GM20431 (cell line): ENCODE results near the gene GPX2.

Source experiments
- in situ Hi-C: fragments of 300-500 bp; cut with MseI, MboI; formaldehyde crosslinking; loops from one replicate; pipeline ENCODE4 v1.15.0; 2020; ENCODE audit warnings: low sequenced_read_pairs; ENCODE audit not compliant: unreplicated experiment

Gene GPX2

DNA sequence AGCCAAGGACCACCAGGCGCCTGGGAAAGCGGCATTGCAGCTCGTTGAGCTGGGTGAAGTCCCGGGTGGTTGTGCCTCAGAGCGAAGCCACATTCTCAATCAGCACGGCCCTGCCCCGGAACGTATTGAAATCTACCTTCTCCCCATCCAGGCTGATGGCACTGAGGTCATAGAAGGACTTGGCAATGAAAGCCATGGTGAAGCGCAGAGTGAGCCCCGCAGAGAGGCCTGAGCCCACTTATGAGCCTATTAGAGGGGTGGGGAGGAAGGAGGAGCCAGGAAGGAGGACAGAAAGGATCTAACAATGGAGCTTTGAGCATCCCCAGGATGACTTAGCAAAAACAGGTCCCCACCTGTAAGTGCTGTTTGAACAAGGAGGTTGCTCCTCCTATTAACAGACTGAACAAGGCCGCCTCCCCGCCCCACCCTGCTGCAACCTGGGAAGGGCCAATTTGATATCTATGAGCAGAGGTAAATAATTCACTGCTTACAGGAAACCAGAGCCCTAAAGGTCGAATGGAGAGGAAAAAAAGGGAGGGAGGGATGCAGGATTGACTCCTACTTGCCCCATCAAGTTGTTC lies at the start of gene GPX2:
GPX2 (minus strand) TSS at position 215 of the 581 bp plus-strand sequence; CDS start at position 196, 19 bp downstream.
- in situ Hi-C loops = no loop called here

DNA sequence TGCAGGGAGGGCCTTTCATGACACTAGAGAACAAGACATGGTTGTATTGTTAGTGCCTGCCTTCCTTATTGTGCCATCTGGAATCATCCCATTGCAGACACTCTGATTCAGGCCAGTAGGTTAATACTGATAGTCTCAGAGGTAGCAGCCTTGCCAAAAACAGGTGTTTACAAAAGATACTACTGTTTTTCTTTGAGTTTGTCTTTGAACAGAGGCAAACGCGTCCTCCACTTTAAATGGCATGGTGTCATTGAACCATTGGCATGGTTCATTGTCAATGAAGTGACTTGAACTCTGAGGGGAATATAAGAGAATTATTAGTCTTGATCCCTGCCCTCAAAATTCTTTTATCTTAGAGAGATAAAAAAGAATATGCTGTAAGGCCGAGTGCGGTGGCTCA lies 48.4 kb upstream of the GPX2 start:
- in situ Hi-C loops = no loop called here

DNA sequence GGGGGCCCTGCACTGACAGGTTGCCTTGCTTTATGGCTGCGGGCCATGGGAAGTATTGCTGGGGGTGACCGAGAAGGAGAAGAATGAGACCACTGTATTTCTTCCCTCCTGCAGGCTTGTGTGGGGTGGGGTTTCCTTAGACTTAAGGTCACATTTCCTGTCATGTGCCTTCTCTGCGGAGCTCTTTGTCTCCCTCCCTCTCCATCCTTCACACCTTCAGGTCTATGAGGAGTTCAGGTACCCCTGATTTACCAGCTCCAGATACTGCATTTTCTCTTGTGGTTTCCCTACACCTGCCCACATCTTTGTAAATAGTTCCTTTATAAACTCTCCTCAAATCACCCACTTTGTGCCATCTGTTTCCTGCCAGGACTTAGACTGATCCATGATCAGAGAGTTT lies 47.8 kb upstream of the GPX2 start:
- in situ Hi-C loops = no loop called here

DNA sequence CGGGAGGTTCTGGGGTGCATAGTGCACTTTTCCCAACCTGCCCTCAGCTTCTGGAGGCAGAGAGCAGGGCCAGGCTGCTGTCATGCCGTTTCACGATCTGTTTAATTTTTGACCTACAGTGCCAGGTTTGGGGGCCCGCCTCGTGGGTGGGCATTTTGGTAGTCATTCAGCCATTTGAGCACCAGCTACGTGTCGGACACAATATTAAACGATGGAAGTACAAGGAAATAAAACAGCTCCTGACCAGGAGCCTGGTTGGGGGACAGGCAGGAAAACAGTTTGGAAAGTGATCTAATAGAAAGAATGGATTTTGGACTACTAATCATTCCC lies 44.9 kb upstream of the GPX2 start:
- in situ Hi-C loops = no loop called here

DNA sequence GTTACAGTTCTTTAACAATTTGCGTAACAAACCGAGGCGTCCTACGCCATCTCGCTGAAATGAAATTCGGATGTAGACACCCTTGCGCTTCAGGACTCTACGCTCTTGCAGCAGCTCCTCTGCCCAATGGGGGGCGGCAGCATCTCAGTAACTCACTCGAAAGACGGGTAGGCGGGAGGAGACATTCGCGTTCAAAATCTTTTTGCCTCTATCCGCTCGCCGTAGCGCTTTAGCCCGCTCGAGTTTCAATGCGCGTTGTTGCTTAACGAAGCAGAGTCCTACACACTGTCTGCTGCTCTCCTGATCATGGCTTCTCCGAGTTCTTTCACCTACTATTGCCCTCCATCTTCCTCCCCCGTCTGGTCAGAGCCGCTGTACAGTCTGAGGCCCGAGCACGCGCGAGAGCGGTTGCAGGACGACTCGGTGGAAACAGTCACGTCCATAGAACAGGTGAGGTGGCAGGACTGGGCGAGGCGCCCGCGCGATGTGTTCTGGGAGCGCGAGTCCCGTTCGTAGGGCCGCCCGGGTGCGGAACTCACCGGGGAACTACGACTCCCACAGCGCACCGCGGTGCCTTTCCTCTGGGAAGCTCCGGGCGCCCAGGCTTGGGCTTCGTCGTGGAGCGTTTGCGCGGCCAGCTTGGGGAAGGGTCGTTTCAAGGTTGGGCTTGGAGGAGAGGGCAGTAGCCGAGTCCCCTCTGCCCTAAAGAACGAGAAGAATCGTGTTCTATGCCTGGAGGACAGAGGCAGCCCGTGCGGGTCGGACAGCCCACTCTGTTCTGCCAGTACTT lies 44.3 kb upstream of the GPX2 start, which contains the start of gene FNTB:
FNTB (plus strand) TSS at position 248 of the 790 bp plus-strand sequence; CDS start at position 307, 59 bp downstream.
- in situ Hi-C loops = no loop called here

DNA sequence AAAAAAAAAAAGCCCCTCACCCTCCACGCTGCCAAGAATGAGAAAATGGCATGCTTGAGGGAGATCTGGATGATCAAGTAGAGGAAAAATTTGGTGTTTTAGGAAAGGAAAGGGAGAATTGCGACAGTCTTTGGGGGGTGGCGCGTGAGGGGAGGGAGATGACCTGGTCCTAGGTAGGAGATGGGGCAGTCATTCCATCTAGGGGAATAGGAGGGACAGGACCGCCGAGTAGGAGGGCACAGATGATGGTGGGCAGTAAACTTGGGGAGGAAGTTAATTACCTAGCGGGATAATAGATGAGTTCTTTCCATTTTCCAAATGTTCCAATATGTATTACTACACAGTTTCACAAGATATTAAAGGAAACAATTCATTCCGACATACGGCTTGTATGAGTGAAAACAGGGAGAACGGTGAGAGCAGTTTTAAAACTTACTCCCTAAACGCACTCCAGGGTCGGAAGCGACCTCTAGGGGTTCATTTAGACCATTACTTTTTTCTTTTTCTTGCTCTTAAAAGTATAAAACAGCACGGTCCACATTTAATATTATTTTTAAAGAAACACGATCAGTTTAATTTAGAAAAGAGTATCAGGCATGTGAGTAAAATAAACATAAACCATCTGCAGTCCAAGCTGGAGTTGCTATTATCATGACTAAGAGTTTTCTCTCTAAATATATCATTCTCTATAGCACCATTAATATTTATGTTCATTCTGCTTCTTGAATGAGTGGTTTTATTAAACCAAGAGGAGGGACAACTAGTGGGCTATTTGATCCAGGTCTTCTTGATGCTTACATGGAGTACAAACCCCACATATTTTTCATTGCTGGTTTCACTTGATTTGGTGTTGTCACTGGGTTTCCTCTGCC lies 41.1 kb upstream of the GPX2 start:
- in situ Hi-C loops = no loop called here

DNA sequence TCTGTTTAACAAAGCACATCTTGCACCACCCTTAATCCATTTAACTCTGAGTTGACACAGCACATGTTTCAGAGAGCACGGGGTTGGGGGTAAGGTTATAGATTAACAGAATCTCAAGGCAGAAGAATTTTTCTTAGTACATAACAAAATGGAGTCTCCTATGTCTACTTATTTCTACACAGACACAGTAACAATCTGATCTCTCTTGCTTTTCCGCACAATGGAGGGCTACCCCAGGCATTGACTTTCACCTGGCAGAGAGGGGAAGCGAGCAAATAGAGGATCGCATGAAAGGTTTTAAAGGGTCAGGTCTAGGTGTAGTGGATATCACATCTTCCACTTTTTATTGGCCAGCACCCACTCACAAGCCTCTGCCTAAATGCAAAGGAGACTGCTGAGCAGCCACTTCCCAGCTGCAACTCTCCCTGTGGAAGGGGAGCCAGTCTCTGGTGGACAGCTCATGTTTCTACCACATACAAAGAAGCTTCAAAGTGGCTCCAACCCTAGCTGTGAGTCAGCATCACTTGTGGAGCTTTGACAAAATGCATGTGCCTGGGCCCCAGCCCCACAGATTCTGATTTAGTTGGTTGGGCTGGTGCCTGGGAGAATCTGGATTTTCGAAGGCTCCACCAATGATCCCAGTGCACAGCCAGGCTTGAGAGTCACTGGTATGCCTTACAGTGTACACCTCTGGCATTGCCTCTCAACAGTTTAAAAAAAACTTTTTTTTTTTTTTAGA lies 37.0 kb upstream of the GPX2 start:
- in situ Hi-C loops = no loop called here

DNA sequence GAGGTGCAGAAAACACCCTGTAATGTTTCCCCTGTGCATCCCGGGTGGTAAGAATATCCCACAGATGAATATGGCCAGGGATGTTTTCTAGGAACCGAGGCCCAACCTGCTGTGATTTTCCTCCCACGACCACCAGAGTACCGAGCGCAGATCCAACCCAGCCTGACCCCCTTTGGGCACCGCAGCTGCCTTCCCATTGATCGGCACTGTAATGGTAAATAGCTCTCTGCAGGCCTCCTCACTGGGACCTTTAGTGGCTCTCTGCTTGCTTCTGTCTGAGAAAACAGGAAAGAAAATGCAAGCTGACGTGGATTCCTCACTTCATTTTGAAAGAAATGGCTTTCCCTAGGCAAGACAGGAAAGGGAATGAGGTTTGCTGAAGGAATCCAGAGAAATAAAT lies 32.0 kb upstream of the GPX2 start:
- in situ Hi-C loops = no loop called here

DNA sequence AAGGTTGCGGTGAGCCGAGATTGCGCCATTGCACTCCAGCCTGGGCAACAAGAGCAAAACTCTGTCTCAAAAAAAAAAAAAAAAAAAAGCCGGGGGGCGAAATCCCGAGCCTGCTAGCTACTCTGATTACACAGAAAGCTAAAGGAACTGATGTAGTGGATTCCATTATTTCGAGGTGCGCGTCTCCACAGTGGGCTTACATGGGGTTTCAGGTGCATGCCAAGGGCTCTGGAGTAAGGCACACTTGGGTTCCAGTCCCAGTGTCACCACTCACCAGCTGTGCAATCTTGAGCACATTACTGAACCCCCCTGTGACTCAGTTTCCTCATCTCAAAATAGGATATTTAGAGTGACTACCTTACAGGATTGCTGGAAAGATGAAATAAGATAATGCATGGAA lies 31.3 kb upstream of the GPX2 start:
- in situ Hi-C loops = no loop called here

DNA sequence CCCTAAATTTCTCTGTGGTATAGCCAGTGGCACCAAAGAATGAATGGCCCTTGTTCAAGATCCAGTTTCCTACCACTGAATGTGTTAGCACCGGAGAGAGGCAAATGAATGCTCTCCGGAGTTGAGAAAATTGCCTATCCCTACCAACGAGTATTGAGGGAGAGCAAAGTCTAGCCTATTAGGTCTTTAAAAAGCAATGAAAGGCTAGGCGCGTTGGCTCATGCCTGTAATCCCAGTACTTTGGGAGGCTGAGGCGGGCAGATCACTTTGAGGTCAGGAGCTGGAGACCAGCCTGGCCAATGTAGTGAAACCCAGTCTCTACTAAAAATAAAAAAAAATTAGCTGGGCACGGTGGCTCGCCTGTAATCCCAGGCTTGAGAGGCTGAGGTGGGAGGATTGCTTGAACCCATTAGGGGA lies 30.5 kb upstream of the GPX2 start:
- in situ Hi-C loops = no loop called here

DNA sequence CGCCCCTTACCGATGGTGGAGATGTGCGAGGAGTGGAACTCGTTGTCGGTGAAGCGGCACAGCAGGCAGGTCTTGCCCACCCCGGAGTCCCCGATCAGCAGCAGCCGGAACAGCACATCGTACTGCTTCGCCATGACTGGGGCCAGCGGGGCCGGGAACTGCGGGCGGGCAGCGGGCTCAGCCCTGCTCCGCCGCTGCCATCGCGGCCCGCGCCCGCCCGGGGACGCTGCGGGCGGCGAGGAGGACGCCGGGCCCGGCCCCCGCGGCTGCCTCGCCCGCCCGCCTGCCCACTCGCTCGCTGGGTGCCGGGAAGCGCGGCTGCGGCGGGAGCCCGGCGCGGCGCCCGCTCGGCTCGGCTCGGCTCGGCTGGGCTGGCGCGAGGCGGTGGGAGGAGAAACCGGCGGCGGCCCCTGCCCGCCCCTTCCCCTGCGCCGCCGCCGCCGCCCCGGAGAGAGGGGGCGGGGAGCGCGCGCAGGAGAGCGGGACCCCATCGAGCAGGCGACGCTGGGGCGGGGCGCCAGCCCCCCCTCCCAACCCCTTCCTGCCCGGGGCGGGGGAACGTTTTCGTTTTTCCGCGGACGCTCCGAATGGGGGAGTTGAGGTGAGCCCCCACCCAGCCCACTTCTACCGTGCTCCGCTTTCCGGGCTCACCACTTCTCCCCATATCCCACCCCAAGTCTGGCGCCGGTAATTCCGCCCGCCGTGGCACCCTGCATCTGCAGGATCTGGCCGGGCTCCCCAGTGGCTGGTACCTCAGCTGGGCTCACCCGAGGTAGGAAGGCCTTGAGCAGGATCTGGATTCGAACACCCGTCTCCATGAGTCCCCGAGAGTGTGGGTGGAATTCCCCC lies 29.6 kb upstream of the GPX2 start, which contains the start of gene RAB15:
RAB15 (minus strand) TSS at position 394 of the 849 bp plus-strand sequence; CDS start at position 134, 260 bp downstream.
- in situ Hi-C loops = no loop called here

DNA sequence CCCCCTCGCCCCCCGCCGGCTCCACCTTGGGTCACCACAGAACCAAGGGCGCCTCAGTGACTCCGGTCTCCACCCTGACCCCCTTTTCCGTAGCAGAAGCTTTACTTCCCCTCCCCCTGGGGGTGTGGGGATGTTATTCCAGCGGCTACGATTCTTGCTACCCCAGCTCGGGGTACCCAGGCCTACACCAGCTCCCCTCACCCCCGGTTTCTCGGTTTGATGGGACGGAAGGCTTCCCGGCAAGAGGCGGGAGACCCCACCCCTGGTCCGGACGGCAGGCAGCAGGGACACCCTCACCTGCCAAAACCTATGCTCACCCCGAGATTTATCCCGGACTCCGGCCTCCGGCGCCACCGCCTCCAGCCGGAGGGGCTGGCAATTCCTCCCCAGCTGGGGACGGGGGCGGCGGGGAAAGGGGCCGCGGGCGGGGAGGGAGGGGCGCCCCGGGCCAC lies 29.0 kb upstream of the GPX2 start:
- in situ Hi-C loops = no loop called here

DNA sequence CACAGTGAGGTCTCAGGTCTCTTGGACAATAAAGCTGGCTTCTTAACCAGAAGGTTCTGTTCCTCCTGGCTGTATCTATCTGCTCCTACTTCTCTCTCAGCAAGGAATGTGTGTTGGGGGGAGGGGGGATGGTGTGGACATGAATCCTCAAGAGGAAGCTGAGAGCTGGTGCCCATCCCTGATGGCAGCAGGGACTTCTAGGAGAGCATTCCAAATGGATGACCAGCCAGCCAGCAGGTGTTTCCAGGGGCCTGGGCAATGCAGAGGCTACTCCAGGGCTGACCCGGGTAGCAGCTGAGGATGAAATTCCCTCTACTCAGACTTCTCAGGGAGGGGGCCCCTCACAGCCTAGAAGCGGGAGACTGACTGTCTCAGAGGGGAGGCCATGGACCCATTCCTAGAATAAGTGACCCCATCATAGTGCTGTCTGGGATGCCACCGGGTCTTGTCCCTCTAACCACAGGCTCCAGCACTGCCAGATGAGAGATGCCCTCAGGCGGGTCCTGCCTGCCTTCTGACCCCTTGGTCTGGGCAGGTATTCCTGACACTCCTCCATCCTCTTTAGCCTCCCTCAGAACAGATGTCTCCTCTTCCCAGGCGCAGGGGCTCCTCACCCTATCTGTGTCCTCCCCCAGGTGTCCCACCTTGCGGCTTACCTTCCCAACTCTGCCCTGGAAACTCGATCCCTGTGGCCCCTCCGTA lies 28.4 kb upstream of the GPX2 start:
- in situ Hi-C loops = no loop called here

DNA sequence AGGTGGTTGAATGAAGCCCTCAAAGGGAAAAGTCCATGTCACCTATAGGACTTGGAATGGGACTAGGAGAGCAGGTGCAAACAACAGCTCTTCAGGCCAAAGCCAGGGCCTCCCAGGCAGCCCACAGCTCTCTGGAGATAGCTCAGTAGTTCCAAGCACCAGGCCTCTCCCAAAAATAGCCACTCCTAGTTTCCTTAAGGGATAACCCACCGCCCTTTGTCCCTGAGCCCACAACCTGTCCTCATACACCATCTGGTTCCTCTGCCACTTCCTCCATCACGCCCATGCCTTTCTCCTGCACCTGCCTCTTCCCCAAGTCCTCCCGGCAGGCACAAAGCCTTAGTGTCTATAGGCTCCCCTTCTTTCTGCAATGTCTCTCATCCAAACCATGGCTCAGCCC lies 27.5 kb upstream of the GPX2 start:
- in situ Hi-C loops = no loop called here

DNA sequence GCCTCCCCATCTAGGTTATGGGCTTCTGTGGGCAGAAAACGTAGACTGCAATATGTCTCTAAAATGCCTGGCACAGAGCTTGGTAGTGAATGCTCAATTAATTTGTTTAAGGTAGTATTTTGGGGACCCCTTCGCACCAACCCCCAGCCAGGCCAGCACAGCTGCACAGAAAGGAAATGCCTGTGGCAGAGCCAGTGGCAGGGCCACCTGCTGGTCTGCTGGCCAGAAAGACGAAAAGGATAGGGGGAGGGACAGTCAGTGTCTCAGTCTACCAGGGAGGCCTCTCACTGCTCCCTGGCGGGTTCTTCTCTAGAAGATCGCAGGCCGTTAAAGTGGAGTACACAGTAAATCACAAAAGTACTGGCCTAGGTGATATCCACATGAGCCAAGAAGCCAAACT lies 26.1 kb upstream of the GPX2 start:
- in situ Hi-C loops = no loop called here

DNA sequence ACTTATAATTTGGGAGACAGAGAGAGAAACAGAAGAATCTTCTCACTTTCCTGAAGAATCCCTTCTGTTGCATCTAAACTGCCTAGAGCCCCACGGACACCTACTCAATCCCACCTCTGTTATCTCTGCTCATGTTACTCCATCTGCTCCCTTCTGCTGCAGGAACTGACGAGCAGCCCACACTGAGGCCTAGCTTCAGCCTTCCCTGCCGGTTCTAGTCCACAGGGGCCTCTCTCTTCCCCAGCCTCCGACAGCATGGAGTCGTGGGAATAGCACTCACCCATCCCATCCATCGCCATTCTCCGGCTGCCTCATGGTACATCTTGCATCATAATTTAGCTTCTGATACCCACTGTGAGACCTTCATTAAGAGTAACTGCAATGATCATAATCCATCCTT lies 25.6 kb upstream of the GPX2 start:
- in situ Hi-C loops = no loop called here

DNA sequence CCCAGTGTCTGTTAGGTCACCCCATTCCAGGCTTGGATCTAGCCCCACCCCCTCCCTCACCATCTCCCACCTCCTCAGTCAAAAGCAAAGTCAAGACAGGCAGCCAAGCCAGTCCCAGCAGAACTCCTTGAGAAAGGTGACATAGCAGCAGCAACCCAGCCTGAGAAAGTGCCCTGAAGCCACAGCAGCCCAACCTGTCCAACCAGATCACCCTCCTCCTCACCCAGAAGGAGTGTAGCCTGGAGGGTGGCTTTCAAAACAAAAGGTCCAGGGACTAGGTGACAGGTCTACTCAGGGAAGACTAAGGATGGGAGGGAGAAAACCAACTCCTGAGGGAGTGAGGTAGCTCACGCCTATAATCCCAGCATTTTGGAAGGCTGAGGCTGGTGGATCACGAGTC lies 24.4 kb upstream of the GPX2 start:
- in situ Hi-C loops = no loop called here

DNA sequence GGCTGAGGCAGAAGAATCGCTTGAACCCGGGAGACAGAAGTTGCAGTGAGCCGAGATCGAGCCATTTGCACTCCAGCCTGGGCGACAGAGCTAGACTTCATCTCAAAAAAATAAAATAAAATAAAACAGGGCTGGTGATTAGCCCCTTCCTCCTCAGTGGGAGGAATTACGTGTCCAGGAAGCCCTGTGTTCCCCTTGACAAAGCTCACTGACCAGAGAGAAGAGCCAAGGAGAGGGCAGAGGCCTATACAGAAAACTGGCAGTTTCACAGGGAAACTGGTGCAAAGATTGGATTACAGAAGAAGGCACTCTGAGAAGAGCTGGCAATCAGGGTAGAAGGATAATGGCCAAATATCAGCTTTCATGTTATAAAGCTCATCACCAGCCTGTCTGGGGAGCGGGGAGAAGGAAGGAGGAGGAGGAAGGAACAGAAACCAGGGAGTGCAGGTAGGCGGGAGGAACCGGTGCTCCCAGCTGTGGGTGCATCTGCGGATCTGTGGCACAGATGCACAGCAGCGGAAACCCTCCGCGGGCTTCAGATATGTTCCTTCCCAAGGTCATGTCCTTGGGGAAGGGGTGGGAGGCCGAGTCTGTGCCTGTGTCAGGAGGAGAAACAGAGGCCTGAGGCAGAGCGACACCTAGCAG lies 22.9 kb upstream of the GPX2 start:
- in situ Hi-C loops = no loop called here
